GM18520 (cell line): ENCODE results near the gene PARM1.
A peak's percentile ranks its signal among the peaks of the same experiment; 100 is the strongest.

Experiments used
- ATAC-seq: cut with Tn5 transposase; IDR thresholded peaks from one replicate; pipeline ENCODE4 v1.9.1; 2021; ENCODE audit not compliant: unreplicated experiment

Gene PARM1, protein sequence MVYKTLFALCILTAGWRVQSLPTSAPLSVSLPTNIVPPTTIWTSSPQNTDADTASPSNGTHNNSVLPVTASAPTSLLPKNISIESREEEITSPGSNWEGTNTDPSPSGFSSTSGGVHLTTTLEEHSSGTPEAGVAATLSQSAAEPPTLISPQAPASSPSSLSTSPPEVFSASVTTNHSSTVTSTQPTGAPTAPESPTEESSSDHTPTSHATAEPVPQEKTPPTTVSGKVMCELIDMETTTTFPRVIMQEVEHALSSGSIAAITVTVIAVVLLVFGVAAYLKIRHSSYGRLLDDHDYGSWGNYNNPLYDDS

GRCh38 chr4:74932832-74933561 lies at the start of gene PARM1:
Gene PARM1, plus strand, starts transcription at chr4:74933116. Its CDS starts 212 bp downstream, at chr4:74933328.
- ATAC-seq: peak; percentile 54

- no peak for ATAC-seq
Observed at GRCh38 chr4:74884266-74884665, 48.6 kb upstream of the PARM1 start.

DNA sequence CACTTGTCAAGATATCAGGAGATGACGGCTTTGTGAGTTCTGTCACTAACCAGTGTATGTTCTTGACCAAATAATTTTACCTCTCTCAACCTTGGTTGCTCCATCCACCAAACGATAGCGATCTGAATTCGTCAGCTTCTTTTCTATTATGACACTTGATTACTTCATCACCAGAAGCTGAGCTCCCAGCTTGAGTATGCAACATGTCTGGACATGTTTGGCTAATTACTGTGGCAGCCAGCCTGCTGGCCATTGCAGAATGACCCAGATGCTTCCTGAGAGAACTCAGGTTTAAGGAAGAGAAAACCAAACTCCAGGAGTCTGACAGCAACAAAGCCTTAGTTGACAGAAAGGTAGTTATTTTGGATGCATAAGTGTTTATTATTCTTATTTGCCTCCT lies 46.4 kb upstream of the PARM1 start:
- ATAC-seq: no peak

GRCh38 chr4:74890341-74890740 lies 42.6 kb upstream of the PARM1 start:
- no peak for ATAC-seq

GRCh38 chr4:74891037-74891436 lies 41.9 kb upstream of the PARM1 start:
- no peak for ATAC-seq

GRCh38 chr4:74893171-74893570 lies 39.7 kb upstream of the PARM1 start:
- ATAC-seq: no peak

DNA sequence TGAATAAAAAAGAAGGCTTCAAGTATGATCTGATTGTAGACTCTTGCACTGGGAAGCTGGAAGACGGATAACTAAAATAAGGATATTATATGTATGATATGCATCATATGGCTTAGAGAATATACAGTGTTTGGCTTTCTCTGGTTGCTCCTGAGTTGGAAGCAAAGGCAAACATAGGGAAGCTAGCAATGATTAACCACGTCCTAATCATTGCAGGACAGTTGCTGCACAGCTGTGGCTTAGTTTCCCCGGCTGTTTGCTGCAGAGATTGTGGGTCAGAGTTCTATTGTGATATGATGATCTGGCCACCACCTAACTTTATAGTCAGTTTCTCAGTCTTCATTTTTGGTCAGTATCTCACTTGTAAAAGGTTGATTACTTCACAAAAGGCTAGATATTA lies 36.3 kb upstream of the PARM1 start:
- no peak for ATAC-seq

- ATAC-seq: no peak
Observed at GRCh38 chr4:74897386-74897785, 35.5 kb upstream of the PARM1 start.

GRCh38 chr4:74900862-74901261 lies 32.1 kb upstream of the PARM1 start:
- no peak for ATAC-seq

- ATAC-seq: no peak
Observed at GRCh38 chr4:74904509-74905065, 28.3 kb upstream of the PARM1 start.

GRCh38 chr4:74906771-74907170 lies 26.1 kb upstream of the PARM1 start:
- ATAC-seq: no peak

GRCh38 chr4:74919783-74920182 lies 13.1 kb upstream of the PARM1 start:
- no peak for ATAC-seq

DNA sequence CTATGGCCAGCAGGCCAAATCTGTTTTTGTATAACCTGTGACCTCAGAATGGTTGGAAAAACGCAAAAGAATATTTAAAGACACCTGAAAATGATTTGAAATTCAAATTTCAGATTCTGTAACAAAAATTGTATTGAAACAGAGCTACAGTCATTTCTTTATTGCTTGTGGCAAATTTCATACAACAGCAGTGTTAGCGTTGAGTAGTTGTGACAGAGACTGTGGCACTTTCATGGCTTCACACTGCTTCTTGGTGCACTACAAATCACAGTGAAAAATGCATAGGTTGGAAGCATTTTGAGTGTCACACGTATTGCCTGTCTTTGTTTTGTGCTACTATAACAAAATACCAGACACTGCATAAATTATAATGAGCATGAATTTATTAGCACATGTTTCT lies 12.2 kb upstream of the PARM1 start:
- no peak for ATAC-seq

GRCh38 chr4:74921490-74921889 lies 11.4 kb upstream of the PARM1 start:
- ATAC-seq: no peak

- ATAC-seq: no peak
Observed at GRCh38 chr4:74926007-74926406, 6.9 kb upstream of the PARM1 start.

DNA sequence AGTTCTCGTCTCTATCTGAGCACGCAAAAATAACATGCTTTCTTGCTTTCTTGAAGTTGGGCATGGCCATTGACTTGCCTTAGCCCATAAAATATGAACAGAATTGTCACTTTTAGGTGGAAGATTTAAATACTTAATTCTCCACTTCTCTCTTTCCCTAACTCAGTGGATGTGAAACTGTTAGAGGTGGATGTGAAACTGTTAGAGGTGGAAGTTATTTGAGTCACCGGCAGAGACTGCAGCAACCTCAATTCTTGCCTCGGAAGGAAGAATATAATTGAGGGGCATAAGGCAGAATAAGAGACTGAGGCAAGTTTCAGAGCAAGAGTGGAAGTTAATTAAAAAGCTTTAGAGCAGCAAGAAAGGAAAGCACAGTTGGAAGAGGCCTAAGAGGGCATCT lies 2.8 kb upstream of the PARM1 start:
- ATAC-seq: no peak

DNA sequence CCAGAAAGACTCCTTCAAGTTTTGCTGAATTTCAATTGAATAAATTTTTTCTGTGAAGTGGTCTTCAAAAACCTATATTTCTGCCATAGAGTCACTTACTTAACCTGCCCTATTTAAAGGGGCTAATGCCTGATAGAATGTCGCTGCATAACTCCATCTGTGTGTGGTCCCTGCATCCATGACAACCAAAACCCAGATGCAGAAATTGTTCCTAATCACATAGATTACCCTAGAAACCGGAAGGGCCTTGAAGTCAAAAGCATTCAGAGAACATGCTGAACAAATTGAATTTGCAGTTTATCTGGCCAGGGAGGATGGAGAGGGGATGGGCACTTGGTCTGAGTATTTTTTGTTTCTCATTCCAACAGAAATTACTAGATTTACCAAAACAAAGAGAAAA lies 1.5 kb upstream of the PARM1 start:
- no peak for ATAC-seq

DNA sequence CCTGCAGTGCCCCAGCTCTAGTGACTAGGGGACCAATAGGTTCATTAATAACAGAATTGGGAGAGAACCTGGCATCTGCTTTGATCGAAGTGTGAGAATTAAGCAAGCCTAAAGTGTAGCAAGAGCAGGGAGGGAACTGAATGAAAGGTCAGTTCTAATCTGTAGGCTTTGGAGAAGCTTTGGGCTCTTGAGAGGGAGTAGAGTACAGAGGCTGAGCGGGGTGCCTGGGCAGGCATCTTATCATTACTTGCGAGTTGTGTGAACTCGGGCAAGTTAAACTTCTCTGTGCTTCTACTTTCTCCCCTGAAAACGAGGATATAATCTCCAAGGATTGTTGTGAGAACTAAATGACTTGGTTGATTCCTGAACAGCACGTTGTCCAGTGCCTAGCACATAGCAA lies 906 bp upstream of the PARM1 start:
- ATAC-seq: no peak

DNA sequence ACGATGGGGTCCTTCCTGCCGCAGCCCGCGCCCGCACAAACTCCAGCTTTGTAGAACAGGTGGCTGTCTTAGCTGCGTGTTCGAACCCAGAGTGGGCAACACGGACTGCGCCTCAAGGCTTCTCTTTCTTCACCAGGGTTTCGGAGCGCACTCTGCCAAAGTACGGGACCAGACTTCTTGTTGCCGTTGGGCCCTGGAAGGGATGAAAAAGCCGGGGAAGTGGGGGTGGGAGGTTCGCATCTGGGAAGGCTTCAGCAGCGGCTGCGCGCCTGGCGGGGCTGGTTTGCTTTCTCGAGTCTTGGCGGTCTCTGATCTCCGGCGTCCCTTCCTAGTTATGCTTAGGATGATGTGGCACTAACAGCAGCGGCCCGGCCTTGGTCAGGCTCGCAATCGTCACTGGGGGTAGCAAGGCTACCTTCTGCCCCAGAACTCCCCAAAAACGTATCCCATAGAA lies 673 bp downstream of the PARM1 start:
- no peak for ATAC-seq

GRCh38 chr4:74934016-74934831 lies 1.3 kb downstream of the PARM1 start:
- ATAC-seq: no peak

DNA sequence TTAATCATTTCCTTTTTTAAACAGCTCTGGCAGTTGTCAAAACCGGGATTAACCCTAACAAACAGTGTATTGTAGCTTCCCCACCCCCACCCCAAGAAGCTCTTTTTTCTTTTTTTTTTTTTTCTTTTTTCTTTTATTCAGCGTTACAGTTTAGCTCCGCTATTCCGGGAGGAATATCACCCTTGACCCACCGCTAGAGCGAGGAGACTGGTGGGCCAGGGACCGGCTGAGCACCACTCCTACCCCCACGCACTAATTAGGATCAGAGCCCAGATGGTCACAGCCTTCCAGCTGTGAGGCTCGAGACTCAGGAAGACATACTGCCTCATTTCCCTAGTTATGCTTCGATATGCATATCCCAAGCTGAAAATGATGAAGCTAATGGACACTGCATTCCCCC lies 2.0 kb downstream of the PARM1 start:
- ATAC-seq: no peak
